ENCODE results near the gene LSM7. TPM values are rescaled to one million over a fixed set of nuclear protein-coding genes. Genes with fewer than 3 reads are reported as not detected.

The LSM7 gene
- total and polyA plus RNA-seq, 11 donors, result 33.8 to 213 (median 47.7) TPM

- H3K27me3 ChIP-seq, result peaks cover 0 to 25% (median 0%) of the 10 kb centered on the region in 9 donors
- no peak overlapping the region for H3K27ac ChIP-seq
- no peak for DNase-seq
- no peak for ATAC-seq
- no peaks in the 10 kb centered on the region for H3K4me1 ChIP-seq
- no peaks in the 10 kb centered on the region for H3K36me3 ChIP-seq
- WGBS, 4 donors, result 83 to 85% (median 84%) methylated on average over 13 of the region's 13 CpGs
- TF ChIP-seq, protein P1, sequence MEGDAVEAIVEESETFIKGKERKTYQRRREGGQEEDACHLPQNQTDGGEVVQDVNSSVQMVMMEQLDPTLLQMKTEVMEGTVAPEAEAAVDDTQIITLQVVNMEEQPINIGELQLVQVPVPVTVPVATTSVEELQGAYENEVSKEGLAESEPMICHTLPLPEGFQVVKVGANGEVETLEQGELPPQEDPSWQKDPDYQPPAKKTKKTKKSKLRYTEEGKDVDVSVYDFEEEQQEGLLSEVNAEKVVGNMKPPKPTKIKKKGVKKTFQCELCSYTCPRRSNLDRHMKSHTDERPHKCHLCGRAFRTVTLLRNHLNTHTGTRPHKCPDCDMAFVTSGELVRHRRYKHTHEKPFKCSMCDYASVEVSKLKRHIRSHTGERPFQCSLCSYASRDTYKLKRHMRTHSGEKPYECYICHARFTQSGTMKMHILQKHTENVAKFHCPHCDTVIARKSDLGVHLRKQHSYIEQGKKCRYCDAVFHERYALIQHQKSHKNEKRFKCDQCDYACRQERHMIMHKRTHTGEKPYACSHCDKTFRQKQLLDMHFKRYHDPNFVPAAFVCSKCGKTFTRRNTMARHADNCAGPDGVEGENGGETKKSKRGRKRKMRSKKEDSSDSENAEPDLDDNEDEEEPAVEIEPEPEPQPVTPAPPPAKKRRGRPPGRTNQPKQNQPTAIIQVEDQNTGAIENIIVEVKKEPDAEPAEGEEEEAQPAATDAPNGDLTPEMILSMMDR (IDR thresholded peaks at IDR 0.05), result no peak
- no peak for TF ChIP-seq POLR2A (IDR thresholded peaks at IDR 0.05)
- no peak overlapping the region for H3K4me3 ChIP-seq
- intact Hi-C loops (cut with DNase I), result no loop called here
- H3K9me3 ChIP-seq, result peaks cover 0 to 5% (median 0%) of the 10 kb centered on the region in 12 donors
These were observed 46.4 kb upstream of the LSM7 start for GRCh38 chr19:2374808-2375207.

GRCh38 chr19:2372076-2372612, 43.8 kb upstream of the LSM7 start:
- H3K27me3 ChIP-seq, result peaks cover 0 to 25% (median 0%) of the 10 kb centered on the region in 9 donors

GRCh38 chr19:2371656-2372055, 43.3 kb upstream of the LSM7 start:
- H3K27me3 ChIP-seq, result peaks cover 0 to 25% (median 0%) of the 10 kb centered on the region in 9 donors
- no peak for ATAC-seq

More at GRCh38 chr19:2372076-2372612, 43.8 kb upstream of the LSM7 start:
- 49 to 57% (median 53%) methylated on average over 11 of the region's 11 CpGs for WGBS, 4 donors
- DNase-seq (no peak), ATAC-seq (no peak)
- intact Hi-C loops (cut with DNase I), result no loop called here
- Histone ChIP-seq H3K36me3 (no peaks in the 10 kb centered on the region), H3K4me1 (no peaks in the 10 kb centered on the region), H3K4me3 (no peak overlapping the region), H3K27ac (no peak overlapping the region), H3K9me3 (peaks cover 0 to 7% (median 0%) of the 10 kb centered on the region in 12 donors)
- TF ChIP-seq, protein P1 (IDR thresholded peaks at IDR 0.05), result no peak
- no peak for TF ChIP-seq POLR2A (IDR thresholded peaks at IDR 0.05)

DNA sequence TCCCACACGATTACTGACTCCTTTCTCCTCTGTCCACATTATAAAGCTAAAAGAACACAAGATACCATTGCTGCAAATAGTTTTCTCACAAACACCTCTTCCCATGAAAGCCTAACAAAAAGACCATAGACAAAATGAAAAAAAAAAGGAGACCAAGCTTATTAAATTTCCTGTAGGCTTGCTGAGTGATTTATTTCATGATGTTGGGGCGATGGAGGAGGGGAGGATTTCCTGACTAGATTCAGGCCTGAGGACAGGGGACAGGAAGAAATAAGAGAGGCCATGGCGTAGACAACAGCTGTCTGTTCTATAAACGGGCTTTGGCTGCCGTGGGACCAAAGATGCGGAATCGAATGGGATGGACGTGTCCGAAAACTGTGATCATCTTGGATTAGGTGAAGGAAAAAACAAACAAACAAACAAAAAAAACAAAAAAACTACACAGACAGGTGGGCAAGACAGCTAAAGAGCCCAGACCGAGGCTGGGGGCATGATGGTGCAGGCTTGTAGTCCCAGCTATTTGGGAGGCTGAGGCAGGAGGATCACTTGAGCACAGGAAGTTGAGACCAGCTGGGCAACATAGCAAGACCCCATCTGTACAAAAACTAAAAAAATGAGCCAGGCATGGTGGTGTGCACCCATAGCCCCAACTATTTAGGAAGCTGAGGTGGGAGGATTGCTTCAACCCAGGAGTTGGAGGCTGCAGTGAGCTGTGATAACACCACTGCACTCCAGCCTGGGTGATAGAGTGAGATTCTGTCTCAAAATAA, 37.0 kb upstream of the LSM7 start:
- TF ChIP-seq, protein P1 (IDR thresholded peaks at IDR 0.05), result no peak
- TF ChIP-seq POLR2A (IDR thresholded peaks at IDR 0.05), result no peak
- H3K27ac ChIP-seq, result no peak overlapping the region
- H3K36me3 ChIP-seq, result no peaks in the 10 kb centered on the region
- no peak for ATAC-seq
- no peak overlapping the region for H3K4me3 ChIP-seq
- WGBS, 4 donors, result 35 to 55% (median 47%) methylated on average over 10 of the region's 10 CpGs
- intact Hi-C loops (cut with DNase I), result no loop called here
- H3K9me3 ChIP-seq, result peaks cover 0 to 7% (median 0%) of the 10 kb centered on the region in 12 donors
- H3K4me1 ChIP-seq, result peaks cover 0 to 4% (median 0%) of the 10 kb centered on the region in 12 donors
- H3K27me3 ChIP-seq, result peaks cover 8 to 53% (median 28%) of the 10 kb centered on the region in 9 donors
- DNase-seq, result no peak

More at GRCh38 chr19:2371656-2372055, 43.3 kb upstream of the LSM7 start:
- no peaks in the 10 kb centered on the region for H3K4me1 ChIP-seq
- H3K27ac ChIP-seq, result no peak overlapping the region
- no peaks in the 10 kb centered on the region for H3K36me3 ChIP-seq
- H3K9me3 ChIP-seq, result peaks cover 0 to 7% (median 0%) of the 10 kb centered on the region in 12 donors
- no peak overlapping the region for H3K4me3 ChIP-seq
- no peak for DNase-seq
- TF ChIP-seq POLR2A (IDR thresholded peaks at IDR 0.05), result no peak
- TF ChIP-seq, protein P1 (IDR thresholded peaks at IDR 0.05), result no peak
- WGBS, 4 donors, result 65 to 79% (median 74%) methylated on average over 16 of the region's 16 CpGs
- intact Hi-C loops (cut with DNase I), result no loop called here
